HepG2 (cell line): ENCODE results near the gene MXRA7. TPM values are rescaled to one million over a fixed set of nuclear protein-coding genes. Genes with fewer than 3 reads are reported as not detected.
"Not testable (repeated sequence)": the region's sequence is repeated elsewhere in the genome, so short reads cannot be mapped to it uniquely, and the experiment has no call there.

Experiments
- ATAC-seq: fragments of 200-7000 bp; cut with Tn5 transposase; 3 replicates; pipeline ENCODE4 v1.9.1; 2020; ENCODE audit warnings: mild to moderate bottlenecking, moderate library complexity
- BruUV-seq: library from RNA; stranded (reverse); fragments of 400-500 nt; replicated peaks from 2 replicates; lab custom pipeline; 2021; lab: Mats Ljungman, UMichigan
- CTCF ChIA-PET: fragments of 300-600 bp; formaldehyde crosslinking; extraction: SDS; loops from one replicate; lab custom pipeline; 2021; ENCODE audit warnings: low total read pairs, inconsistent platforms, low intra/inter-chr PET ratio; lab: Yijun Ruan, JAX
- POLR2A ChIA-PET: fragments of 350-600 bp; sonication (Branson Sonifier 250); formaldehyde crosslinking; loops from one replicate; lab custom pipeline; 2020; ENCODE audit warnings: antibody characterized with exemption, inconsistent platforms; lab: Yijun Ruan, JAX
- DNase-seq: peaks from one replicate; pipeline ENCODE4 v3.0.0-alpha.2; 2015; ENCODE audit warnings: low spot score
- FAIRE-seq: peaks from 3 replicates; lab custom pipeline; 2011; peaks lifted over from hg19 to GRCh38; lab: Jason Lieb, UNC
- H2AFZ ChIP-seq: one replicate; pipeline ENCODE4 v1.6.1; 2011; ENCODE audit warnings: low read length, inconsistent platforms
- H3K27ac ChIP-seq: fragments of 300-600 bp; 3 replicates; pipeline ENCODE4 v1.8.0; 2011; ENCODE audit warnings: mixed run types, mild to moderate bottlenecking, mixed read lengths, low read length, inconsistent platforms; ENCODE audit not compliant: insufficient read depth; ENCODE audit errors: extremely low read length
- H3K27me3 ChIP-seq, 2 experiments: fragments of 200-600 bp in 1 of 2; 2 replicates in 1 of 2; 3 replicates in 1 of 2; pipeline versions ENCODE4 v1.6.0 to v1.8.0; 2011; ENCODE audit warnings: low read length in 2 of 2, mild to moderate bottlenecking in 2 of 2, moderate library complexity in 2 of 2, inconsistent platforms in 1 of 2; ENCODE audit not compliant: insufficient read depth in 2 of 2, control insufficient read depth in 1 of 2
- H3K36me3 ChIP-seq, 2 experiments: fragments of 200-600 bp in 1 of 2; replicated peaks in 1 of 2; 2 replicates in 1 of 2; 3 replicates in 1 of 2; pipeline versions ENCODE4 v1.5.1 to v1.8.0; 2011; ENCODE audit warnings: low read length in 2 of 2, inconsistent platforms in 1 of 2; ENCODE audit not compliant: insufficient read depth in 2 of 2, control insufficient read depth in 1 of 2
- H3K4me1 ChIP-seq: 2 replicates; pipeline ENCODE4 v1.5.1; 2012; ENCODE audit warnings: low read length, inconsistent platforms; ENCODE audit not compliant: insufficient read depth
- H3K4me2 ChIP-seq: 2 replicates; pipeline ENCODE4 v1.6.0; 2011; ENCODE audit warnings: low read depth, low read length, inconsistent platforms
- H3K4me3 ChIP-seq, 3 experiments: fragments of 200-600 bp in 1 of 3; sonication (generic), shearing (Covaris generic) in 1 of 3; replicated peaks in 1 of 3; 2 replicates each; pipeline ENCODE4 v1.5.1; 2011 to 2016; ENCODE audit warnings: low read length in 3 of 3, inconsistent platforms in 2 of 3, low read depth in 2 of 3, mild to moderate bottlenecking in 2 of 3, control low read depth in 1 of 3, mixed read lengths in 1 of 3; ENCODE audit not compliant: insufficient read depth in 1 of 3
- H3K79me2 ChIP-seq: one replicate; pipeline ENCODE4 v1.6.1; 2011; ENCODE audit warnings: low read length, inconsistent platforms; ENCODE audit not compliant: insufficient read depth
- H3K9ac ChIP-seq: 2 replicates; pipeline ENCODE4 v1.6.0; 2011; ENCODE audit warnings: mild to moderate bottlenecking, low read depth, low read length, inconsistent platforms; ENCODE audit not compliant: insufficient read depth
- H3K9me3 ChIP-seq: 2 replicates; pipeline ENCODE4 v1.5.1; 2012; ENCODE audit warnings: mild to moderate bottlenecking, low read length
- H4K20me1 ChIP-seq: 2 replicates; pipeline ENCODE4 v1.6.0; 2011; ENCODE audit warnings: inconsistent platforms, mild to moderate bottlenecking, low read length, moderate library complexity; ENCODE audit not compliant: insufficient read depth
- PCBP1 ChIP-seq: fragments of 200-400 bp; formaldehyde crosslinking; IDR thresholded peaks from 2 replicates; pipeline ENCODE4 v1.6.1; 2017; ENCODE audit warnings: mild to moderate bottlenecking, low read depth, low read length, borderline replicate concordance
- RXRB ChIP-seq: IDR thresholded peaks from 2 replicates; pipeline ENCODE4 v1.6.1; 2016; ENCODE audit warnings: borderline replicate concordance, missing genetic modification reagents, missing compliant biosample characterization
- ZFY ChIP-seq: sonication (generic); formaldehyde crosslinking; IDR thresholded peaks from 2 replicates; pipeline ENCODE4 v1.4.0; 2020; ENCODE audit warnings: missing genetic modification reagents
- ZNF121 ChIP-seq: sonication (generic); formaldehyde crosslinking; IDR thresholded peaks from 2 replicates; pipeline ENCODE4 v1.5.0; 2020; ENCODE audit warnings: mild to moderate bottlenecking, missing genetic modification reagents
- ZNF274 ChIP-seq: sonication (generic); formaldehyde crosslinking; IDR thresholded peaks from 2 replicates; pipeline ENCODE4 v1.5.1; 2020; ENCODE audit warnings: mild to moderate bottlenecking, missing genetic modification reagents
- WGBS: methylation state at CpG from one replicate; pipeline ENCODE4 v1.1.6; 2017; ENCODE audit warnings: low lambda C conversion rate; 5-methylcytosine and 5-hydroxymethylcytosine counted together
- in situ Hi-C: cut with HindIII; loops from 2 replicates; pipeline ENCODE4 v1.10.0; 2017; ENCODE audit warnings: low pct_unique_long_range_greater_than_20kb; ENCODE audit not compliant: extremely low pct_ligation_motif_present
- intact Hi-C: fragments of 100-400 bp; cut with micrococcal nuclease; formaldehyde crosslinking; loops from one replicate; pipeline ENCODE4 v1.10.0; 2022; ENCODE audit not compliant: unreplicated experiment
- polyA plus RNA-seq, 8 experiments: library from polyadenylated mRNA; depleted of rRNA in 3 of 8; stranded (reverse) in 7 of 8; unstranded in 1 of 8; fragments of >200 nt; fragmentation: Illumina TruSeq in 4 of 8; extraction: Trizol in 4 of 8; gene quantifications; 2 replicates each; pipeline versions ENCODE4 v1.2.1 to v1.2.3, GENCODE V29; 2011 to 2016; ENCODE audit warnings: low read depth in 4 of 8, missing spikeins in 1 of 8, mixed read lengths in 1 of 8; ENCODE audit not compliant: insufficient read depth in 1 of 8
- total RNA-seq, 5 experiments: library from RNA; depleted of rRNA; stranded (reverse); fragments of >200 nt; fragmentation: Illumina TruSeq; extraction: Trizol; gene quantifications; 2 replicates each; pipeline ENCODE4 v1.2.3, GENCODE V29; 2016; ENCODE audit warnings: low read depth in 1 of 5
- TF ChIP-seq, protein P1 (sequence below): sonication (generic); formaldehyde crosslinking; IDR thresholded peaks from one replicate; pipeline ENCODE4 v1.5.1; 2020; ENCODE audit warnings: mild to moderate bottlenecking, missing genetic modification reagents; ENCODE audit errors: not compliant biosample characterization

MXRA7 gene
- total and polyA plus RNA-seq, 2 of the 13 experiments (the other 11 are each of a cell fraction or from before 2014, with no cell fraction given), result 44.8 to 112 TPM

DNA sequence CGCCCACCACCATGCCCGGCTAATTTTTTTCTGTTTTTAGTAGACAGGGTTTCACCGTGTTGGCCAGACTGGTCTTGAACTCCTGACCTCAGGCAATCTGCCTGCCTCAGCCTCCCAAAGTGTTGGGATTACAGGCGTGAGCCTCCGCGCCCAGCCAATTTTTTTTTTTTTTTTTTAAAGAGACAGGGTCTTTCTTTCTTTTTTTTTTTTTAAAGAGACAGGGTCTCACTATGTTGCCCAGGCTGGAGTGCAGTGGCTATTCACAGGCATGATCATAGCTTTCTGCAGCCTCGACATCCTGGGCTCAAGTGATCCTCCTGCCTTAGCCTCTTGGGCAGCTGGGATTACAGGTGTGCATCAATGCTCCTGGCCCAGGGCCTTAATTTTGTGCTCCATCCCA, 1.6 kb upstream of the MXRA7 start:
- 95% methylated on average over 7 of the region's 7 CpGs for WGBS
- Histone ChIP-seq H3K79me2 (peaks cover 14% of the 10 kb centered on the region), H3K36me3 (peaks cover 10 to 37% of the 10 kb centered on the region in 2 experiments), H3K4me1 (peaks cover 49% of the 10 kb centered on the region)
- H3K27me3 ChIP-seq, H3K9me3 ChIP-seq, BruUV-seq, intact Hi-C loops, DNase-seq, H3K27ac ChIP-seq, CTCF ChIA-PET, ATAC-seq, H4K20me1 ChIP-seq, in situ Hi-C loops, H3K4me2 ChIP-seq, FAIRE-seq, H2AFZ ChIP-seq, H3K9ac ChIP-seq, H3K4me3 ChIP-seq: not testable (repeated sequence)
- POLR2A ChIA-PET, result interaction anchor here (1.4 to 3.6 kb wide), 4 partner anchors 11 to 25 kb away, joined by 3 to 20 read pairs (median 6); partner anchors contain the start of genes MFSD11 and SRSF2
- TF ChIP-seq ZNF121, result peak; percentile 42; the same call in 1 of the 2 replicates

DNA sequence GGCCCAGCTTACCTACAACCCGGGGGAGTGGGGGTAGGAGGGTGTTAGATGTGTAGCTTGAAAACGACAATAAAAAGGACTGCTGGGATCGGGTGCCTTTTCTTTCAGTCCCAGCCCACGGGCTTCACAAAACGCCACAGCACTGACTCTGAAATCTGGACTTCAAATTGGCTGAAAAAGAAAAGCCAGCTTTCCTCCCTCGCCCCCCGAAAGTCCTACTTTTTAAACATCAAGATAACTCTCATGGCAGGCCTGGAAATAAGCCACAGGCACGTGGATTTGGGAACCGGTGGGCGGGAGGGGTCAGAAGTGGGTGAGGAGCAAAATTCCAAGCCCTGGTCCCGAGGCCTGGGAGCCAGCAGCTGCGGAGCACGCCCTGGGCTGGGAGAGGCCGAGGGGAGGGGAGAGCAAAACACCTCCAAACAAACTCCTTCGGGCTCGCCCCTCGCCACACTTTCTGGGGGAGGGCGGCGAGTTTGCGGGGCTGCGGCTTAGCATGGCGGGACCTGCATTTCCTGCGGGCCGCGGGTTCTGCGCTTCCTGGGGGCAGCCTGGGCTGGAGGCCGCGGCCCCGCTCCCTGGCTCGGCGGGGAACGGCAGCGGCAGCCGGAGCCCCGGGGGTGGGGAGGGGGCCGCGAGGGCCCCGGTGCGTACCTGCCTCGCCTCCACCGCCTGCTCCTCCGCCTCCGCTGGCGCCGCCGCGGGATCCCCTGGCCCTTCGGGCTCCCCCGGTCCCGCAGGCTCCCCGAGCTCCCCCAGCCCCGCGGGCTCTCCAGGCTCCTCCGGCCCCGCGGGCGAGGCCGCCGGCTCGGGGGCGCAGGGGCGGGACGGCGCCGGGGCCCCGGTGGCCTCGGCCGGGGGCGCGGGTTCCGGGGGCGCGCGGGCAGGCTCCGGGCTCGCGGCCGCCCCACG, 558 bp downstream of the MXRA7 start:
- POLR2A ChIA-PET, result interaction anchor here (0.7 to 3.6 kb wide), 11 partner anchors 9 to 159 kb away, joined by 3 to 20 read pairs (median 4); partner anchors contain the start of genes JMJD6, METTL23, MFSD11 and SRSF2
- H3K27me3 ChIP-seq, FAIRE-seq, H4K20me1 ChIP-seq, DNase-seq, H2AFZ ChIP-seq, H3K9me3 ChIP-seq, in situ Hi-C loops, CTCF ChIA-PET, H3K27ac ChIP-seq, BruUV-seq: not testable (repeated sequence)
- Histone ChIP-seq H3K4me2 (peak overlapping the region; percentile 82), H3K36me3 (peaks cover 5 to 15% of the 10 kb centered on the region in 2 experiments; a peak in 4 of 5 replicates), H3K4me3 (peak overlapping the region; percentile 61 to 76 (median 73)), H3K79me2 (peaks cover 29% of the 10 kb centered on the region), H3K4me1 (peaks cover 53% of the 10 kb centered on the region), H3K9ac (peak overlapping the region; percentile 69)
- 4% methylated on average over 39 of the region's 79 CpGs for WGBS
- peak; percentile 45 for ATAC-seq
- intact Hi-C loops, result loop anchor here (10.0 kb wide), 1 partner anchor 155 kb away; no protein-coding TSS in a partner anchor
- TF ChIP-seq, protein P1, sequence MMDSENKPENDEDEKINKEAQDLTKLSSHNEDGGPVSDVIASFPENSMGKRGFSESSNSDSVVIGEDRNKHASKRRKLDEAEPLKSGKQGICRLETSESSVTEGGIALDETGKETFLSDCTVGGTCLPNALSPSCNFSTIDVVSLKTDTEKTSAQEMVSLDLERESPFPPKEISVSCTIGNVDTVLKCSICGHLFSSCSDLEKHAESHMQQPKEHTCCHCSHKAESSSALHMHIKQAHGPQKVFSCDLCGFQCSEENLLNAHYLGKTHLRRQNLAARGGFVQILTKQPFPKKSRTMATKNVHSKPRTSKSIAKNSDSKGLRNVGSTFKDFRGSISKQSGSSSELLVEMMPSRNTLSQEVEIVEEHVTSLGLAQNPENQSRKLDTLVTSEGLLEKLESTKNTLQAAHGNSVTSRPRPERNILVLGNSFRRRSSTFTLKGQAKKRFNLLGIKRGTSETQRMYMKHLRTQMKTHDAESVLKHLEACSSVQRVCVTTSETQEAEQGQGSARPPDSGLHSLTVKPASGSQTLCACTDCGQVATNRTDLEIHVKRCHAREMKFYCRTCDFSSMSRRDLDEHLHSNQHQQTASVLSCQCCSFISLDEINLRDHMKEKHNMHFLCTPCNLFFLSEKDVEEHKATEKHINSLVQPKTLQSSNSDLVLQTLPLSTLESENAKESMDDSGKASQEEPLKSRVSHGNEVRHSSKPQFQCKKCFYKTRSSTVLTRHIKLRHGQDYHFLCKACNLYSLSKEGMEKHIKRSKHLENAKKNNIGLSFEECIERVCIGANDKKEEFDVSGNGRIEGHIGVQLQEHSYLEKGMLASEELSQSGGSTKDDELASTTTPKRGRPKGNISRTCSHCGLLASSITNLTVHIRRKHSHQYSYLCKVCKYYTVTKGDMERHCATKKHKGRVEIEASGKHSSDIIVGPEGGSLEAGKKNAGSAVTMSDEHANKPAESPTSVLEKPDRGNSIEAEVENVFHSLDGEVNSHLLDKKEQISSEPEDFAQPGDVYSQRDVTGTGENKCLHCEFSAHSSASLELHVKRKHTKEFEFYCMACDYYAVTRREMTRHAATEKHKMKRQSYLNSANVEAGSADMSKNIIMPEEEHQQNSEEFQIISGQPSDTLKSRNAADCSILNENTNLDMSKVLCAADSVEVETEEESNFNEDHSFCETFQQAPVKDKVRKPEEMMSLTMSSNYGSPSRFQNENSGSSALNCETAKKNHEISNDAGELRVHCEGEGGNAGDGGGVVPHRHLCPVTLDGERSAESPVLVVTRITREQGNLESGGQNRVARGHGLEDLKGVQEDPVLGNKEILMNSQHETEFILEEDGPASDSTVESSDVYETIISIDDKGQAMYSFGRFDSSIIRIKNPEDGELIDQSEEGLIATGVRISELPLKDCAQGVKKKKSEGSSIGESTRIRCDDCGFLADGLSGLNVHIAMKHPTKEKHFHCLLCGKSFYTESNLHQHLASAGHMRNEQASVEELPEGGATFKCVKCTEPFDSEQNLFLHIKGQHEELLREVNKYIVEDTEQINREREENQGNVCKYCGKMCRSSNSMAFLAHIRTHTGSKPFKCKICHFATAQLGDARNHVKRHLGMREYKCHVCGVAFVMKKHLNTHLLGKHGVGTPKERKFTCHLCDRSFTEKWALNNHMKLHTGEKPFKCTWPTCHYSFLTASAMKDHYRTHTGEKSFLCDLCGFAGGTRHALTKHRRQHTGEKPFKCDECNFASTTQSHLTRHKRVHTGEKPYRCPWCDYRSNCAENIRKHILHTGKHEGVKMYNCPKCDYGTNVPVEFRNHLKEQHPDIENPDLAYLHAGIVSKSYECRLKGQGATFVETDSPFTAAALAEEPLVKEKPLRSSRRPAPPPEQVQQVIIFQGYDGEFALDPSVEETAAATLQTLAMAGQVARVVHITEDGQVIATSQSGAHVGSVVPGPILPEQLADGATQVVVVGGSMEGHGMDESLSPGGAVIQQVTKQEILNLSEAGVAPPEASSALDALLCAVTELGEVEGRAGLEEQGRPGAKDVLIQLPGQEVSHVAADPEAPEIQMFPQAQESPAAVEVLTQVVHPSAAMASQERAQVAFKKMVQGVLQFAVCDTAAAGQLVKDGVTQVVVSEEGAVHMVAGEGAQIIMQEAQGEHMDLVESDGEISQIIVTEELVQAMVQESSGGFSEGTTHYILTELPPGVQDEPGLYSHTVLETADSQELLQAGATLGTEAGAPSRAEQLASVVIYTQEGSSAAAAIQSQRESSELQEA, result peak; percentile 71
- TF ChIP-seq PCBP1 (0 out of 2 replicates have a peak, but pooled peaks have one; percentile 49), ZNF274 (CRISPR knock-in tag) (peak; percentile 16; the same call in 1 of the 2 replicates), RXRB (CRISPR knock-in tag) (peak; percentile 11; the same call in 1 of the 2 replicates), ZFY (peak; percentile 69)
